NCI-H524 treated with DMSO at 0.1 percent for 48 hours (cell line): ENCODE results near the gene FAM120A.
"Not testable (repeated sequence)": the region's sequence is repeated elsewhere in the genome, so short reads cannot be mapped to it uniquely, and the experiment has no call there.

Experiments
- DNase-seq: peaks from one replicate; lab custom pipeline; 2025; lab: John Stamatoyannopoulos, UW

The FAM120A gene

GRCh38 chr9:93450945-93451815, at the start of gene FAM120A:
FAM120A (plus strand) TSS chr9:93451685; CDS start chr9:93451916, 231 bp downstream.
- DNase-seq: no peak

- DNase-seq: no peak
Measured at GRCh38 chr9:93406371-93406770, 45.1 kb upstream of the FAM120A start.

- no peak for DNase-seq
Measured at GRCh38 chr9:93413530-93413929, 38.0 kb upstream of the FAM120A start.

GRCh38 chr9:93415176-93415690, 36.3 kb upstream of the FAM120A start:
- DNase-seq: no peak

GRCh38 chr9:93416530-93417235, 34.8 kb upstream of the FAM120A start:
- DNase-seq: no peak

- DNase-seq: no peak
Measured at GRCh38 chr9:93417538-93417937, 33.9 kb upstream of the FAM120A start.

- no peak for DNase-seq
Measured at GRCh38 chr9:93419023-93419422, 32.5 kb upstream of the FAM120A start.

- no peak for DNase-seq
Measured at GRCh38 chr9:93422977-93423616, 28.4 kb upstream of the FAM120A start.

GRCh38 chr9:93427655-93428379, 23.7 kb upstream of the FAM120A start:
- DNase-seq: no peak

- DNase-seq: peak; percentile 11
Measured at GRCh38 chr9:93431539-93432105, 19.9 kb upstream of the FAM120A start.

GRCh38 chr9:93432964-93433363, 18.5 kb upstream of the FAM120A start:
- no peak for DNase-seq

- no peak for DNase-seq
Measured at GRCh38 chr9:93434056-93434455, 17.4 kb upstream of the FAM120A start.

GRCh38 chr9:93435386-93435785, 16.1 kb upstream of the FAM120A start:
- DNase-seq: no peak

GRCh38 chr9:93436218-93436617, 15.3 kb upstream of the FAM120A start:
- DNase-seq: no peak

GRCh38 chr9:93436655-93437407, 14.7 kb upstream of the FAM120A start:
- no peak for DNase-seq

GRCh38 chr9:93437996-93438395, 13.5 kb upstream of the FAM120A start:
- no peak for DNase-seq

- DNase-seq: not testable (repeated sequence)
Measured at GRCh38 chr9:93439301-93439700, 12.2 kb upstream of the FAM120A start.

GRCh38 chr9:93440896-93441580, 10.4 kb upstream of the FAM120A start:
- no peak for DNase-seq

- DNase-seq: no peak
Measured at GRCh38 chr9:93446073-93446472, 5.4 kb upstream of the FAM120A start.

GRCh38 chr9:93447655-93448054, 3.8 kb upstream of the FAM120A start:
- no peak for DNase-seq
